Stimulated activated CD8-positive, alpha-beta memory T cell treated with anti-CD3 and anti-CD28 coated beads, Interleukin-12 subunit alpha, Interleukin-12 subunit beta, amount 100 ng/mL, for 24 hours (primary cell): ENCODE data around the gene ITPKB.
"Not testable (repeated sequence)": the region's sequence is repeated elsewhere in the genome, so short reads cannot be mapped to it uniquely, and the experiment has no call there.

Experiments
- DNase-seq: peaks from one replicate; pipeline ENCODE4 v3.0.0-alpha.2; 2020; ENCODE audit errors: extremely low read depth

Gene ITPKB

DNA sequence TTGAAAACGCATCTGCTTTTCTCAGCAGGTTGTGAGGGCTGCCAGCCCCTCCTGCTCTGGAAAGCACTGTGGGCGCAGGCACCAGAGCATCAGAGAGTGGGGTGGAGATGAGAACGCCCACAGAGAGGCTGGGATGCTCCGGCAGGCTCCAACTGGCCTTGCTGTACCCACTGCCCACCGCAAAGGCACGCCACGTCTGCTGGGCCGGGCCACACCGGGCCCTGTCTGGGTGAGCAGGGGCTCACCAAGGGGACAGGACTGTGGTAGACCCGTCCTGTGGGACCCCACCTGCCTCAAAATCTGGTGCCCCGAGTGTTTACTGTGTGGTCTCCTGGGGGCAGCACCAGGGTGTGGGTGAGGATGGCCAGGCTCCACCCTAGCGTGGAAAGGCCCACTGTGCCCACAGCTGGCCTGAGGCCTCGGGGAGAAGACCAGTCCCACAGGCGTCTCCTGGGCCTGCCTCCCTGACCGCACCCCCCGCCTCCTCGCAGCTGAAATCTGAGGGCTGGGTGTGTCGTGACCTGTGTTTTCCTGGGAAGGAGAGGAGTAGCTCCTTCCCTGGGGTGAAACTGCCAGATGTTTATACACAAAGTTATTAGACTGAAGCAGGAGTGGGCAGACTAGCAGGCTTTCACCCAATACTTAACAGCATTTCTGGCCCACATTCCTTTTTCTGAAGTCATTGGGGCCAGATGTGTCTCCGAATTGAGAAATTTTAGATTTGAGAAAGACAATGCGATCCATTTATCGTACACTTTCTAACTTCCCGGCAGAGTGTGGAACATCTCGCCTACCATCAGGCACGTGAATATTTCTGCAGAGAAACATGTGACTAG, 136.7 kb downstream of the ITPKB start:
- DNase-seq = no peak

- no peak for DNase-seq
Measured at GRCh38 chr1:226601456-226601855, 137.6 kb downstream of the ITPKB start.

DNA sequence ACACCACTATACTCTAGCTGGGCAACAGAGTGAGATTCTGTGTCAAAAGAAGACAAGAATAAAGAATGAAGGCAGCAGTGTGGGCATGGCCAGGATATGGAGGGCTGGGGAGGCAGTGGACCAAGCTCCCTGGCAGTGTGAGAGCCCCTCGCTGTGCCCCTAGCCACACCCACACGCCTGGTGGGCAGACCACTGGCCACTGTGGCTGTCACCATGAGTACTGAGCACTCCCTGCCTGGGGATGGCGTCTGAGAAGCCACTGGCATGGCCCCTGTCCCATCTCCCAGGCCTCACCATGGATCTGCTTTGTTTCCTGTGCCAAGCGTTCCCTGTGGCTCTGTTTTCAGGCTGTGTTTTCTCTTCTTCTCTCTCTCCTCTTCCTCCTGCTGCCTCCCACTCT, 138.8 kb downstream of the ITPKB start:
- no peak for DNase-seq

DNA sequence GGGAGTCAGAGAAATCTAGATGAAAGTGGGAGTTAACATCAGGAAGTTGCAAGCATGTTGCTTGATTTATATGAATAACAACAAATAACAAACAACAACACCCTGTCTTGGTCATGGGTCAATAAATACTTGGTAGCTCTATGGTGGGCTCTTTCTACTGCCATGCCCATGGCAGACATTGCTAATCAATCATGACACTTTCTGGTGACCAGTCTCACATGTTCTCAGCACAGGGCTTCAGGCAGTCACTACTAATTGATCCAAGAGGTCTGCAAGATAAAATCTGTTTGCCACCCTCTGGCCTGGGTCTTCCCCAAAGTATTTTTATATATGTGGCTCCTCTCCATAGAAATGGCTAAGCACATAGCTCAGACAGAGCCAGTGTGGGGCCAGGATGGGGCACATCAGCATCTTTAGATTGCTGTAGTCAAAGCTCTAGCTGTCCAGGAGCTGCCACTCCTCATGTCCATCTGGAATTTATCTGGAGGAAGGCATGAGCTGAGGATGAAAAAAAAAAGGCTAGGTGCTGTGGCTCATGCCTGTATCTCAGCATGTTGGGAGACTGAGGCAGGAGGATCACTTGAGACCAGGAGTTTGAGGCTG, 139.3 kb downstream of the ITPKB start:
- DNase-seq = no peak

- not testable (repeated sequence) for DNase-seq
Measured at GRCh38 chr1:226598955-226599354, 140.1 kb downstream of the ITPKB start.

DNA sequence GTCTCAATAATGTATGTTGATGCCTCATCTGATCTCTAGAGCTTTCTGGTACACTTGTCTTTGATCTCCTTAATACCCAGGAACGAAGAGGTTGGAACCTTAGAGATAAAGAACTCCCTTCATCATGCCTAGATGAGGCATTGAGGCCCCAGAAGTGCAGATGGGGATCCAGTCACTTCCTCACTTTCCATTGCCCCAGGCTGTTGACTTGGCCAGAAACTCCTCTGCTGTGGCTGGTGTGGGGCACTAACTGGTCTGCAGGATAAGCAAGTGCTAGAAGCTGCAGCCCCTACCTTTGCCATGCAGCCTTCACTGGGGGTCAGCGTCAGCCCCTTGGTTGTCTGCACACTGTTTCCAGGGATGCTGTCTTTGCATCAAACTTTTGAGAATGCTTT, 140.6 kb downstream of the ITPKB start:
- DNase-seq = no peak

DNA sequence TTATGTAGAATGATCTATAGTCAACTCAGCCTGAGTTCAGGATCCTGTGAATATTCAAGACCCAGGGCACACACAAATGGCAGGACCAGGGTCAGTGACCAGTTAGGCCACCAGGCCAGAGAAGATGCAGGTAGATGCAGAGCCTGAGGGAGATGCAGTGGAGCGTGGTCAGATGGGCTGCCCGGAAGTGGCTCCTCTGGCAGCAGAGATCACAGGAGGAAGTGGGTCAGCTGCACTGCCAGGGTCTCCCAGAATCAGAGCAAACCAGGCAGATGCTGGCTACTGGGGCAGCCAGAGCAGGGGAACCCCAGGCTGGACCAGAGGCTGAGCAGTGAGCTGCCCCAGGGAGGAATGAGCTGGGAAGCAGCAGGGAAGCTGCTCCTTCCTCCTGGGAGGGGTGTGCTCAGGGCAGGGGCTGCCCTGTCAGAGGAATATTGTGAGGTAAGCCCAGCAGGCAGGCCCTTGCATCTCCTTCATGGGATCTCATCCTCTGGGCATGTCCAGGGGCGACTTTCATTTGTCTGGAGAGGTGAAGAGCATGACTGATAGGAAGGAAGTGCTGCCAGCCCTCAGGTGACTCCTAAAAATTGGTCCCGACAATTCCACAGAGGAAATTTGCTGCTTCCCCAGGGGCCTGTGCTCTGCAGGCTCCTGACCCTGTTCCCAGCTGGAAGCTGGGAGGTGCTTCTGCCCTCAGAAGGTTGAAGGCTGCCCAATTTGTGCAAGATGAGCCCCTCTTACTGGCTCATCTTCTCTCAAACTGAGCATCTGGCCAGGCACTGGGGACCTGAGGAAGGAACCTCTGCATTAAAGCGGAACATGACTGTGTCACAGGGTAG, 141.2 kb downstream of the ITPKB start:
- no peak for DNase-seq

- no peak for DNase-seq
Measured at GRCh38 chr1:226596531-226597165, 142.4 kb downstream of the ITPKB start.

DNA sequence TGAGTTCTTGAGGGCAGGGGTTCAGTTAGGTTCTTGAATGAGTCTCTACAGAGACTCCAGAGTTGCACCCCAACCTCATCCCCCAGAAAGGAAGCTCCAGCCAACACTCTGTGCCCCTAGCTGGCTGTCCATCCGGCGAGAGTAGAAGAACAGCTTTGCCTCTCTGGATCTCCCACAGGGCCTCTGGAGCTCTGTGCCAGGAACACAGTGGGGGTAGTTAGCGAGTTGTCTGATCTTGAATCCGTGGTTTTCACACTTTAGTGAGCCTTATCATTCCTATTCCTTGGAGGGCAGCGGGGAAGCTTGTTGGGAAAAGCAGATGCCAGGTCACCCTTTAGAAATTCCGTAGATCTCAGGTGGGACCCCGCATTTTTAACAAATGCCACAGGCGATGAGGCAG, 145.5 kb downstream of the ITPKB start:
- DNase-seq = no peak

DNA sequence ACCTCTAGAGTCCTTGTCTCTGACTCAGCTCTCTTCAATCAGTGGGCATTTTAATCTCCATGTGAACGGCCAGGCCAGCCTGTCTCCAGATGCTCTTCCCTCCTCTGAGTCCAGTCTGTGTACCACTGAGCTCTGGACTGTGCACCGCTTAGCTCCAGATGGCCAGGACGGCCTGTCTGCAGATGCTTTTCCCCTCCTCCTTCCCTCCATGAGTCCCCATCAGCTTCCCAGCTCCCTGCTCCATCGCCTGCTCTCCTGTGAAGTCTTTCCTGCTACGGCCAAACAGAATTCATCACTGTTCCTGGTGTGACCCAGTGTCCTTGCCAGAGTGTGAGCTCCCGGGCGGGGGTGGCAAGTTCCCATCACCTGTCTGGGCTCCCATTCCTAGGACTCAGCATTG, 148.5 kb downstream of the ITPKB start:
- no peak for DNase-seq

- no peak for DNase-seq
Measured at GRCh38 chr1:226589008-226589733, 149.9 kb downstream of the ITPKB start.

DNA sequence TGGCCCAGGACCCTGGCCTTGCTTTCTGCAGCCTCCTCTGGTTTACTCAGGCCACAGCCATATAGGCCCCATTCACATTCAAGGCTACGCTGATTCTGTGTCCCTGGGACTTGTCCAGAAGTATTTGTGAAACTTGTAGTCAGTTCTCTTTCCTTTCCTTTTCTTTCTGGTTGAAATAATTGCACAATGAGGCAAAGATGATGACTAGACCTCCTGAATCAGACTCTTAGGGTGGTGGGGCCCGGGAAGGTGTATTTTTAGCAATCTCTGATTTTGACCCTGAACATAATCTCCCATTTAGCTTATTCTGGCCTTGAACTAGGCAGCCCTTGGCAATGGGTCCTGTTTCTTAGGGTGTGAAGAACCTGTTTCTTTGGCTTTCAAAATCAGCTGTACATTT, 150.6 kb downstream of the ITPKB start:
- DNase-seq = no peak

DNA sequence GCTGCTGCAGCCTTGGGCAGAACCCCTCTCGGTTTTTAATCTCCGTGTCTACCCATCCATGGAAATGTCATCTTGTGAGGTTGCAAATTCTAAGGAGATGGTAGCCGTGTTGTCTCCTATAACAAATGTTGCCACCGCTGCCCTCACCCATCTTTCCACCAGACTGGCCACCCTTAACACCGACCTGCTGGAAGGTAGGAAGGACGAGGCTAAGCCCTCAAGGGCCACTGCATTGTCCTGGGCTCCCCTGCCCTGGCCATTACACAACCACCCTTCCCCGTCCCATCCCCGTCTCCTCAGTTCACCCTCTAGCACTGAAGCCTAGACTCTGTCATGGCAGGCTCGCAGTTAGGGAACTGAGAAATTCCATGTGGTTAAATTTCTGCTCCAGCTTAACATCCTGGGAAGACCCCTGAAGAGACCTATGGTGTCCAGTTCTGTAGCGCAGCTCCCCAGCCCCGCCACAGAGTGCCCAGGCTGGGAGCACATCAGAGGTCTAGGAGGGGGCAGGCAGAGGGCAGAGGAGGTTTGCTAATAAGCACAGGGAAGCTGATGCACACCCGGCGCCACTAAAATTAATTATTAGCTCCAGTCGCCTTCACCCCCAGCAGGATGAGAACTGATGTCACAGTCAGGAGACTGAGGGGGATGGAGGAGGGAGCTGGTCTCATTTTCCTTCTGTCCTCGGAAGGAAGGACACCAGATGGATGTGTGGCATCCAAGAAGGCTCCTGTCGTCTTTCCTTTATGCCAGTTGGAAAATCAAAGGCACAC, 152.2 kb downstream of the ITPKB start:
- no peak for DNase-seq

- no peak for DNase-seq
Measured at GRCh38 chr1:226586116-226586515, 153.0 kb downstream of the ITPKB start.

DNA sequence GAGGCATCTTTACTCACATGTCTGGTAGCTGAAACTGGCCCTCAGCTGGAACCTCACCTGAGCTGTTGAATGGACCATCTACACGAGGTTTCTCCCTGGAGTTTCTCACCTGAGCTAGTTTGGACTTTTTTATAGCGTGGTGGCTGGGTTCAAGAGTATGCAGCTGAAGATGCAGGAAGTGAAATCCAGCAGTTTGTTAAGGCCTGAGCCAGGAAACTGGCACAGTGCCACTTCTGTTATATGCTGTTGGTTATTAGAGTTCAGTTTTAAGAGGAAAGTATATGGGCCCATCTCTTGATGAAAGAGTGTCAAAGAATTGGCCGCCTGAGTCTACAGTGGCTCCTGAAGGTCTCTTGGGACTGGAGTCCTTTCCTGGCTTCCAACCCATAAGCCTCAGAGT, 154.9 kb downstream of the ITPKB start:
- DNase-seq = no peak

GRCh38 chr1:226582966-226583365, 156.1 kb downstream of the ITPKB start:
- DNase-seq = no peak
